C4-2B (cell line): Measurements from ENCODE around the gene R3HDM1.
"Not testable (repeated sequence)": the region's sequence is repeated elsewhere in the genome, so short reads cannot be mapped to it uniquely, and the experiment has no call there.

Experiments
- H3K27ac ChIP-seq: fragments of 450-650 bp; 2 replicates; pipeline ENCODE4 v1.5.1; 2017
- CTCF ChIP-seq: fragments of 450-650 bp; conservative IDR thresholded peaks from 2 replicates; pipeline ENCODE4 v1.5.1; 2017; ENCODE audit warnings: mild to moderate bottlenecking
- ZFX ChIP-seq: fragments of 450-650 bp; IDR thresholded peaks from 2 replicates; pipeline ENCODE4 v1.6.1; 2017

Gene R3HDM1

GRCh38 chr2:135600915-135601314 is 69.6 kb downstream of the R3HDM1 start:
- H3K27ac ChIP-seq, result no peak overlapping the region
- TF ChIP-seq ZFX (no peak), CTCF (no peak)

- no peak overlapping the region for H3K27ac ChIP-seq
- no peak for TF ChIP-seq ZFX
These were observed 72.3 kb downstream of the R3HDM1 start for GRCh38 chr2:135603543-135603942.

- TF ChIP-seq CTCF (no peak), ZFX (no peak)
- no peak overlapping the region for H3K27ac ChIP-seq
These were observed 76.3 kb downstream of the R3HDM1 start for GRCh38 chr2:135607561-135607960.

- H3K27ac ChIP-seq, result no peak overlapping the region
- no peak for TF ChIP-seq CTCF
- TF ChIP-seq ZFX, result no peak
These were observed 81.0 kb downstream of the R3HDM1 start for GRCh38 chr2:135612319-135612718.

GRCh38 chr2:135615404-135615803 is 84.1 kb downstream of the R3HDM1 start:
- no peak overlapping the region for H3K27ac ChIP-seq
- TF ChIP-seq ZFX (no peak), CTCF (no peak)

GRCh38 chr2:135617501-135618015 is 86.3 kb downstream of the R3HDM1 start:
- no peak for TF ChIP-seq CTCF
- TF ChIP-seq ZFX, result no peak
- H3K27ac ChIP-seq, result no peak overlapping the region

- H3K27ac ChIP-seq, result no peak overlapping the region
- TF ChIP-seq ZFX (no peak), CTCF (no peak)
These were observed 88.9 kb downstream of the R3HDM1 start for GRCh38 chr2:135620198-135620597.

GRCh38 chr2:135629520-135629919 is 98.2 kb downstream of the R3HDM1 start:
- no peak overlapping the region for H3K27ac ChIP-seq
- TF ChIP-seq ZFX (no peak), CTCF (no peak)

GRCh38 chr2:135630034-135630433 is 98.8 kb downstream of the R3HDM1 start:
- H3K27ac ChIP-seq, result not testable (repeated sequence)
